BJ (cell line): ENCODE measurements around the gene SRCIN1. TPM values are rescaled to one million over a fixed set of nuclear protein-coding genes. Genes with fewer than 3 reads are reported as not detected.

ENCODE experiments used
- CTCF ChIA-PET: fragments of 350-600 bp; formaldehyde crosslinking; extraction: SDS; loops from one replicate; lab custom pipeline; 2021; ENCODE audit warnings: antibody characterized with exemption, inconsistent platforms; lab: Yijun Ruan, JAX
- POLR2A ChIA-PET: fragments of 300-600 bp; sonication (Branson Sonifier 250); formaldehyde crosslinking; extraction: SDS; loops from one replicate; lab custom pipeline; 2021; ENCODE audit warnings: antibody characterized with exemption; lab: Charles Lee
- DNase-seq: peaks from one replicate; pipeline ENCODE4 v3.0.0-alpha.2; 2011; ENCODE audit warnings: low read depth
- H3K27me3 ChIP-seq: 2 replicates; pipeline ENCODE4 v1.6.0; 2011; ENCODE audit warnings: low read length; ENCODE audit not compliant: control insufficient read depth, insufficient read depth
- H3K36me3 ChIP-seq: 2 replicates; pipeline ENCODE4 v1.5.1; 2011; ENCODE audit warnings: low read length; ENCODE audit not compliant: control insufficient read depth, insufficient read depth
- H3K4me3 ChIP-seq: 2 replicates; pipeline ENCODE4 v1.5.1; 2011; ENCODE audit warnings: low read depth, mild to moderate bottlenecking, control low read depth, low read length
- CTCF ChIP-seq: IDR thresholded peaks from 2 replicates; pipeline ENCODE4 v1.5.1; 2011; ENCODE audit warnings: low read depth, mild to moderate bottlenecking, control low read depth, inconsistent platforms, low read length, moderate library complexity; ENCODE audit not compliant: insufficient read depth
- polyA plus RNA-seq: library from polyadenylated mRNA; depleted of rRNA; stranded (reverse); fragments of >200 nt; gene quantifications from 2 replicates; pipeline ENCODE4 v1.2.3, GENCODE V29; 2011

The SRCIN1 gene
- polyA plus RNA-seq, 1 experiment, result not detected

DNA sequence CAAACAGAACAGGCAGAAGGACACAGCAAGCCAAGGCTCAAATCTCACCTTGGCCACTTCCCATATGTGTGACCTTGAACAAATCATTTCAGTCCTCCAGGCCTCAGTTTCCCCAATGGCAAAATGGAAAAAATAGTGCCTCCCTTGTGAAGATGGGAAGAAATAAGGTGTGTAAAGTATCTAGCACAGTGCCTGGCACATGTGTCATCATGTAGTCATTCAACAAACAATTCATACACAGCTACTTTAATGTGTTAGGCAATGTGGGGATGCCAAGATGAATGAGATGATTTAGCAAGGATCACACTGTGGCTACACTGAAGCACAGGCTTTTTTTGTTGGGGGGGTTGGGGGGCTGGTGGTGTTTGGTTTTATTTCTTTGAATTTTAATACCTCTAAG lies 13.3 kb downstream of the SRCIN1 start:
- no peak for DNase-seq
- TF ChIP-seq CTCF, result no peak
- no peak overlapping the region for H3K4me3 ChIP-seq
- peaks cover 43% of the 10 kb centered on the region for H3K27me3 ChIP-seq
- CTCF ChIA-PET, result interaction anchor here (0.8 kb wide), 1 partner anchor 8 kb away, joined by 3 read pairs; no protein-coding TSS in a partner anchor
- no peaks in the 10 kb centered on the region for H3K36me3 ChIP-seq
- POLR2A ChIA-PET, result no interaction called here

DNA sequence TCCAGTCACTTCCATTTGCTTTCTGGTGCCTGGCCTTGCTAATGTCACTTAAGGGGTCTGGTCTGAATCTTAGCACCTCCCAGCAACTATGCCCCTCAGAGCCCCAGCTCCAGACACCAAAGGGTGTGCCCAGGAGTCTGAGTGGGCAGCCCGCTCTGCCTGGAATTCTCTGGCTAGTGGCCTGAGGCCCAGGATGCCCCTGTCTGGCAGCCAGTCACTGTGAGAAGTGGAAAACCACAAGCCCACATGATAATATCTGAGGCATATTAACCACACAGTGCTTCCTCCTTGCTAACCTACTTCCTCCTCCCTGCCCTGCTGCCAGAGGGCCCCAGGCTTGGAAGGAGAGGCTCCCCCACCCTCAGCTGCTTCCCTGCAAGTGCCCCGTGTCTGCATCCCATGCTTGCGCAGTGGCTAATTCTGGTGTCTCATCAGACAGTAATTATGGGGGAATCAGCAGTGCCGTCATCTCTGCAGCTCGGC lies 14.0 kb downstream of the SRCIN1 start:
- Histone ChIP-seq H3K4me3 (no peak overlapping the region), H3K27me3 (peaks cover 42% of the 10 kb centered on the region), H3K36me3 (no peaks in the 10 kb centered on the region)
- TF ChIP-seq CTCF, result no peak
- ChIA-PET CTCF (interaction anchor here (0.6 kb wide), 1 partner anchor 82 kb away, joined by 3 read pairs; no protein-coding TSS in a partner anchor), POLR2A (no interaction called here)
- DNase-seq, result no peak

- Histone ChIP-seq H3K27me3 (peaks cover 38% of the 10 kb centered on the region), H3K4me3 (no peak overlapping the region), H3K36me3 (no peaks in the 10 kb centered on the region)
- ChIA-PET POLR2A (no interaction called here), CTCF (interaction anchor here (0.6 to 1.0 kb wide), 3 partner anchors 62 to 82 kb away, joined by 3 read pairs; no protein-coding TSS in a partner anchor)
- no peak for TF ChIP-seq CTCF
- no peak for DNase-seq
These were observed 14.6 kb downstream of the SRCIN1 start for GRCh38 chr17:38590988-38591758.

DNA sequence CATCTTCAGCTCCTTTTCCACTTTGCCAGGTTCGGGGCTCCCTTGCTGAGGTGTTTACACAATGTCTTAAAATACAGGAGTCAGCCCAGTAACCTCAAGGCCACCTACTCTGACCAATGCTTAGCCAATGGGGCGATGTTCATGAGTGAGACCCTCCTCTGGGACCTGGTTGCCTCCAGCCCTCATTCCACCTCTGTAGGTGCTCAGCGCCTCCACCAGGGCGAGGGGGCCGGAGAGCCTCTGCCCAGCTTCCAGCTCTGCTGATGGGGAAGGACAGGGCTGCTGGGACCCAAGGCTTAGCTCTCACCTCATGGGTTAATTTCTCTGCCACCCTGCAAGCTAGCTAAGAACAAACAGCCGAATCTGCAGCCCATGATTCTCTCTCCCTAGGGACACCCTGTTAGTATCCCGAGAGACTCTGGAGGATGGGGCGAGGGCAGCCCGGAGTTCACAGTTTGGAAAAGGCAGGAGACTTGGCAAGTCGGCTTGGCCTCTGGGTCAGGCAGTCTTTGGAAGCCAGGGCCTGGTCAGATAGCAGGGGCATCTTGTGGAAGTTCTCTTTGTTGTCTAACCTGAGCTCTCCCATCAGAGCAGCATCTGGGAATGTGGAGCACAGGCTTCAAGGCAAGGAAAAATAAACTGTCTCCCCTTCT lies 16.2 kb downstream of the SRCIN1 start:
- Histone ChIP-seq H3K36me3 (no peaks in the 10 kb centered on the region), H3K4me3 (no peak overlapping the region), H3K27me3 (peaks cover 33% of the 10 kb centered on the region)
- ChIA-PET CTCF (interaction anchor here (1.2 to 10.8 kb wide), 2 partner anchors 19 to 33 kb away, joined by 3 to 110 read pairs; no protein-coding TSS in a partner anchor), POLR2A (no interaction called here)
- TF ChIP-seq CTCF, result no peak
- no peak for DNase-seq

DNA sequence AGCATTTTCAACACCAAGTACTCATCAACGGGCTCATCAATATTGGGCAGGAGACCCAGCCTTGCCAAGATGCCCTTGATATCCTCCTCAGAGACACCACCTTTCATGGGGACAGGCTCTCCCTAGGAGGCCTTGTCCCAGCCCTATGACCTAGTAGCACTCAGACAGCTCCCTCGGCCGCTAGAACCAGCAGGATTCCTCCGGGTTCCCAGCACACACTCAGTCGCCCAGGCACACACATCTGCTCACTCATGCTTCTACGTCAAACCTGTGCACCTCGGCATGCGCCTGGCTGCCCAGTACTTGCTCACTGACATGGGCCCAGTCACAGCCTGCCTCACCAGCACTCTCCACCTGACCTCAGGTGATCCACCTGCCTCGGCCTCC lies 17.0 kb downstream of the SRCIN1 start:
- no peak for DNase-seq
- no peak for TF ChIP-seq CTCF
- H3K4me3 ChIP-seq, result no peak overlapping the region
- POLR2A ChIA-PET, result no interaction called here
- CTCF ChIA-PET, result interaction anchor here (0.8 to 10.8 kb wide), 2 partner anchors 32 to 77 kb away, joined by 3 to 110 read pairs; no protein-coding TSS in a partner anchor
- H3K27me3 ChIP-seq, result peaks cover 28% of the 10 kb centered on the region
- H3K36me3 ChIP-seq, result no peaks in the 10 kb centered on the region
